ENCODE results near the gene ATG9B. TPM values are rescaled to one million over a fixed set of nuclear protein-coding genes. Genes with fewer than 3 reads are reported as not detected.

Gene ATG9B
- total RNA-seq, 1 donor, result under 0.01 TPM

- TF ChIP-seq, protein P1, sequence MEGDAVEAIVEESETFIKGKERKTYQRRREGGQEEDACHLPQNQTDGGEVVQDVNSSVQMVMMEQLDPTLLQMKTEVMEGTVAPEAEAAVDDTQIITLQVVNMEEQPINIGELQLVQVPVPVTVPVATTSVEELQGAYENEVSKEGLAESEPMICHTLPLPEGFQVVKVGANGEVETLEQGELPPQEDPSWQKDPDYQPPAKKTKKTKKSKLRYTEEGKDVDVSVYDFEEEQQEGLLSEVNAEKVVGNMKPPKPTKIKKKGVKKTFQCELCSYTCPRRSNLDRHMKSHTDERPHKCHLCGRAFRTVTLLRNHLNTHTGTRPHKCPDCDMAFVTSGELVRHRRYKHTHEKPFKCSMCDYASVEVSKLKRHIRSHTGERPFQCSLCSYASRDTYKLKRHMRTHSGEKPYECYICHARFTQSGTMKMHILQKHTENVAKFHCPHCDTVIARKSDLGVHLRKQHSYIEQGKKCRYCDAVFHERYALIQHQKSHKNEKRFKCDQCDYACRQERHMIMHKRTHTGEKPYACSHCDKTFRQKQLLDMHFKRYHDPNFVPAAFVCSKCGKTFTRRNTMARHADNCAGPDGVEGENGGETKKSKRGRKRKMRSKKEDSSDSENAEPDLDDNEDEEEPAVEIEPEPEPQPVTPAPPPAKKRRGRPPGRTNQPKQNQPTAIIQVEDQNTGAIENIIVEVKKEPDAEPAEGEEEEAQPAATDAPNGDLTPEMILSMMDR (IDR thresholded peaks at IDR 0.05; ENCODE audit: insufficient read depth, low read length), result peak; percentile 83
These were observed 35.8 kb downstream of the ATG9B start for GRCh38 chr7:150988230-150989226.

DNA sequence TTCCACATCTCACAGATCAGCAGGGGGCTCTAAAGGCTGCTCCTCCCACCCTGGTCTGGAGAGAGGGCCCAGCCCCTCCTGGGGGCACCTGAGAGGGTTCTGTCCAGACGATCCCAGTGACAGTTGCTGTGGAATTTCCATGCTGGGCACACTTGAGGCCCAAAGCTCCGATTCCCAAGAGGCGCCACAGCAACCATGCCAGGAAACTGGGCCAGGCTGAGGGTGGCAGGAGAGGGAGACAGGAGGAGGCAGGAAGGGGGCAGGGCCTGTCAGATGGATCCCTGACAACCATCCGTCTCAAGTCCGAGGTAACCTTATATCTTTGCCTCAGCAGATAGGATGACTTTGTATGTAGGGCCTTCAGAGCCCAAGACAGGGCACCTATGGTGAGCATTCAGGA is 37.7 kb downstream of the ATG9B start:
- DNase-seq (ENCODE audit: low read depth), result no peak
- no peak overlapping the region for H3K4me3 ChIP-seq (ENCODE audit: low read depth, low read length)
- TF ChIP-seq, protein P1 (IDR thresholded peaks at IDR 0.05; ENCODE audit: insufficient read depth, low read length), result no peak

More at GRCh38 chr7:150988230-150989226, 35.8 kb downstream of the ATG9B start:
- no peak for DNase-seq (ENCODE audit: low read depth)
- no peak overlapping the region for H3K4me3 ChIP-seq (ENCODE audit: low read depth, low read length)

DNA sequence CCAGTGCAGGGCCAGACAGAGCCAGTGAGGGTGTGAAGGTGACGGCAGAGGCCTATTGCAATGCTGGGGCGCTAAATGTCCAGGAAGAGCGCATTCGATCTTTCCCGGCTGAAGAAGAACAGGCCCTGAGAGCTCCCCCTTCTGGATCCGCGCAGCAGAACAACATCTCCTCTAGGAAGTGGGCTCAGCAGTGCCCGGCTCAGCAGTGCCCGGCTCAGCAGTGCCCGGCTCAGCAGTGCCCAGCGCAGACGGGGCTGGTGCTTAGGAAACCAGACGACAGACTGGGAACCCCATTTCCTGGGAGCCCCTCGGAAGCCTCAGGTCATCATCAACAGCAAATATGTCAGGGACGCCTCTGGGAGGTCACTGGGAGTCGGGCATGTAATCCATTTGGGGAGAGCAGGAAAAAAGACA is 38.2 kb downstream of the ATG9B start:
- TF ChIP-seq, protein P1 (IDR thresholded peaks at IDR 0.05; ENCODE audit: insufficient read depth, low read length), result peak; percentile 78
- peak; percentile 48 for DNase-seq (ENCODE audit: low read depth)
- no peak overlapping the region for H3K4me3 ChIP-seq (ENCODE audit: low read depth, low read length)

GRCh38 chr7:150983893-150984368 is 40.4 kb downstream of the ATG9B start:
- peak; percentile 45 for DNase-seq (ENCODE audit: low read depth)
- TF ChIP-seq, protein P1 (IDR thresholded peaks at IDR 0.05; ENCODE audit: insufficient read depth, low read length), result no peak
- H3K4me3 ChIP-seq (ENCODE audit: low read depth, low read length), result no peak overlapping the region

- DNase-seq (ENCODE audit: low read depth), result no peak
- TF ChIP-seq, protein P1 (IDR thresholded peaks at IDR 0.05; ENCODE audit: insufficient read depth, low read length), result no peak
- H3K4me3 ChIP-seq (ENCODE audit: low read depth, low read length), result no peak overlapping the region
These were observed 41.9 kb downstream of the ATG9B start for GRCh38 chr7:150982351-150982750.

DNA sequence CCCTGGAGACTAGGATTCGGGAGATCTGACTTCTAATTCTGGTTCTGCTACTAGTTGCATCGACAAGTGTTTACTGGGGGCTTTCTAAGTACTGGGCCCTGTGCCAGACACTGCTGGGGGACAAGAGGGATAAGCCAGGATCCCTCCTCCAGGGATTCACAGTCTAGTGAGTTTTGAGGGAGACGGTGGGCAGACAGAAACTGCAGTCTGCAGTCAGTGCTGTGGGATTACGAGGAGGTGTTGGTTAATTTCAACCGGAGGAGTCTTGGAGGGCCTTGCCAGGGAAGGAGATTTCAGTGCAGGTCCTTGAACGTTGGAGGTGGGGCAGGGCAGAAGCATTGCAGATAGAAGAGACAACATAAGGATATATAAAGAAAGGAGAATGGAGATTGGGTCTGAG is 42.6 kb downstream of the ATG9B start:
- no peak overlapping the region for H3K4me3 ChIP-seq (ENCODE audit: low read depth, low read length)
- TF ChIP-seq, protein P1 (IDR thresholded peaks at IDR 0.05; ENCODE audit: insufficient read depth, low read length), result no peak
- no peak for DNase-seq (ENCODE audit: low read depth)

All from fibroblast of the aortic adventitia (primary cell).